ENCODE results near the gene GDNF. TPM values are rescaled to one million over a fixed set of nuclear protein-coding genes. Genes with fewer than 3 reads are reported as not detected.
"Not testable (repeated sequence)": the region's sequence is repeated elsewhere in the genome, so short reads cannot be mapped to it uniquely, and the experiment has no call there.

GDNF gene
- total RNA-seq, 1 donor from 2014 or later, result not detected

GRCh38 chr5:37786416-37786815 lies 53.4 kb downstream of the GDNF start:
- no peak for DNase-seq (ENCODE audit: low read depth in 2 of 2)

GRCh38 chr5:37781409-37781808 lies 58.4 kb downstream of the GDNF start:
- DNase-seq (ENCODE audit: low read depth in 2 of 2), result not testable (repeated sequence)

- DNase-seq (ENCODE audit: low read depth in 2 of 2), result peak in 1 of 2 donors; percentile 27
Observed at GRCh38 chr5:37777432-37778130, 62.3 kb downstream of the GDNF start.

- DNase-seq (ENCODE audit: low read depth in 2 of 2), result no peak
Observed at GRCh38 chr5:37776826-37777225, 63.0 kb downstream of the GDNF start.

GRCh38 chr5:37774912-37775483 lies 64.8 kb downstream of the GDNF start:
- peak in 1 of 2 donors; percentile 28 for DNase-seq (ENCODE audit: low read depth in 2 of 2)

- DNase-seq (ENCODE audit: low read depth in 2 of 2), result no peak
Observed at GRCh38 chr5:37773809-37774208, 66.0 kb downstream of the GDNF start.

GRCh38 chr5:37772255-37772654 lies 67.6 kb downstream of the GDNF start:
- no peak for DNase-seq (ENCODE audit: low read depth in 2 of 2)

- DNase-seq (ENCODE audit: low read depth in 2 of 2), result no peak
Observed at GRCh38 chr5:37771731-37772130, 68.1 kb downstream of the GDNF start.

- no peak for DNase-seq (ENCODE audit: low read depth in 2 of 2)
Observed at GRCh38 chr5:37771203-37771611, 68.6 kb downstream of the GDNF start.

- no peak for DNase-seq (ENCODE audit: low read depth in 2 of 2)
Observed at GRCh38 chr5:37770786-37771185, 69.1 kb downstream of the GDNF start.

- DNase-seq (ENCODE audit: low read depth in 2 of 2), result no peak
Observed at GRCh38 chr5:37769840-37770239, 70.0 kb downstream of the GDNF start.

GRCh38 chr5:37769108-37769507 lies 70.7 kb downstream of the GDNF start:
- no peak for DNase-seq (ENCODE audit: low read depth in 2 of 2)

- no peak for DNase-seq (ENCODE audit: low read depth in 2 of 2)
Observed at GRCh38 chr5:37768371-37768770, 71.5 kb downstream of the GDNF start.

GRCh38 chr5:37767961-37768360 lies 71.9 kb downstream of the GDNF start:
- no peak for DNase-seq (ENCODE audit: low read depth in 2 of 2)

GRCh38 chr5:37767251-37767650 lies 72.6 kb downstream of the GDNF start:
- DNase-seq (ENCODE audit: low read depth in 2 of 2), result no peak

Data from dermis microvascular lymphatic vessel endothelial cell (primary cell).